ENCODE measurements around the gene ARHGEF33. TPM values are rescaled to one million over a fixed set of nuclear protein-coding genes. Genes with fewer than 3 reads are reported as not detected.
A peak's percentile ranks its signal among the peaks of the same experiment; 100 is the strongest.

The ARHGEF33 gene
- total and polyA plus RNA-seq, 2 of the 8 experiments (the other 6 are each of a cell fraction or from before 2014, with no cell fraction given), result 0.09 to 0.95 TPM

DNA sequence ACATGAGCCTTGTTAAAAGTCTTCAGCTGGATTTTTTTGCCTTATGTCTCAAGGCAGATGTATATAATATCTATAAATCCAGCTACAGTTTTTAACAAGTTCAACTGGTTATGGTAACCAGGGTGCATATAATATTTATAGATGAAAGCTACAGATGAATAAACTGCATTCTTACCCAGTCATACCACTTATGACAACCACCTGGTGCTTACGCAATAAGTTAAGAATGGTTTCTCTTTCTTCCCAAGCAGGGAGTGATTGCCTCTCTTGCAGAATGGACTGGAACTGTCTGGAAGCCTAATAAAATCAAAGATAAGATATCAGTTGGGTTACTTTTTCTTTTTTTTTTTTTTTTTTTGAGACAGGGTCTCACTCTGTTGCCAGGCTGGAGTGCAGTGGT lies 33.5 kb upstream of the ARHGEF33 start:
- CTCF ChIA-PET (ENCODE audit: partially characterized antibody), result interaction anchor here (0.9 kb wide), 1 partner anchor 13 kb away, joined by 3 read pairs; no protein-coding TSS in a partner anchor

More for the DNA sequence above, 33.5 kb upstream of the ARHGEF33 start:
- FAIRE-seq (no peak), DNase-seq (ENCODE audit: low read depth in 1 of 2, low spot score in 2 of 2) (no peak)
- H4K20me1 ChIP-seq (replicated peaks in 1 of 2; ENCODE audit: control insufficient read depth in 1 of 2, insufficient read depth in 2 of 2, low read length in 2 of 2), result peaks cover 0 to 1% of the 10 kb centered on the region in 2 experiments
- TF ChIP-seq CEBPB (IDR thresholded peaks at IDR 0.05; ENCODE audit: low read depth, low read length) (peak; percentile 70; the same call in 1 of the 2 replicates), GABPA (IDR thresholded peaks at IDR 0.05; ENCODE audit: borderline replicate concordance, insufficient read depth, low read length) (no peak)
- H3K18ac ChIP-seq (ENCODE audit: extremely low read depth, low read length), result no peak overlapping the region
- no peak overlapping the region for H3K9ac ChIP-seq (replicated peaks in 1 of 4; ENCODE audit: extremely low read depth in 1 of 4, low read depth in 3 of 4, low read length in 3 of 4)
- no peak overlapping the region for H2BK15ac ChIP-seq (ENCODE audit: low read length)
- no peak overlapping the region for H3K27ac ChIP-seq (ENCODE audit: low read depth, low read length)
- H2AK5ac ChIP-seq (ENCODE audit: low read depth, low read length), result no peak overlapping the region
- H3K4me2 ChIP-seq (ENCODE audit: insufficient read depth in 1 of 2, low read depth in 2 of 2, low read length in 2 of 2), result no peak overlapping the region
- H4K8ac ChIP-seq (ENCODE audit: extremely low read depth, insufficient read depth, low read length), result no peak overlapping the region
- no peaks in the 10 kb centered on the region for H3K27me3 ChIP-seq (replicated peaks in 1 of 4; ENCODE audit: control insufficient read depth in 3 of 4, extremely low read depth in 1 of 4, insufficient read depth in 3 of 4, low read length in 3 of 4)
- POLR2A ChIA-PET (ENCODE audit: partially characterized antibody), result interaction anchor here (0.6 to 0.8 kb wide), 2 partner anchors 12 to 109 kb away, joined by 3 read pairs; no protein-coding TSS in a partner anchor
- H4K5ac ChIP-seq (ENCODE audit: insufficient read length, low read depth, low read length), result no peak overlapping the region
- no peak overlapping the region for H2BK12ac ChIP-seq (ENCODE audit: low read depth, low read length)
- H2BK5ac ChIP-seq (ENCODE audit: low read depth, low read length), result no peak overlapping the region
- no peak overlapping the region for H2BK120ac ChIP-seq (replicated peaks; ENCODE audit: low read depth, low read length)
- H3K4me1 ChIP-seq (replicated peaks in 1 of 4; ENCODE audit: control insufficient read depth in 3 of 4, insufficient read depth in 4 of 4, low read length in 3 of 4), result no peaks in the 10 kb centered on the region
- no peaks in the 10 kb centered on the region for H3K9me3 ChIP-seq (ENCODE audit: insufficient read depth in 2 of 2, low read depth in 1 of 2, low read length in 1 of 2)
- 94% methylated on average over 1 of the region's 1 CpG; no CpG with 5 or more reads in 1 of the 2 experiments for WGBS, 2 experiments (ENCODE audit: extremely low coverage in 1 of 2, insufficient coverage in 1 of 2, insufficient read length in 1 of 2, insufficient replicate concordance in 2 of 2, low coverage in 1 of 2, low lambda C conversion rate in 2 of 2, missing lambda C conversion rate in 1 of 2)
- no peak overlapping the region for H3K56ac ChIP-seq (replicated peaks; ENCODE audit: insufficient read length, low read depth, low read length)
- H2AFZ ChIP-seq (ENCODE audit: low read length), result no peak overlapping the region
- no peak overlapping the region for H3K14ac ChIP-seq (ENCODE audit: insufficient read length)
- H3K23me2 ChIP-seq (ENCODE audit: low read depth, low read length), result no peaks in the 10 kb centered on the region
- no peaks in the 10 kb centered on the region for H3K79me2 ChIP-seq (ENCODE audit: control insufficient read depth in 1 of 2, insufficient read depth in 2 of 2, low read length in 2 of 2)
- H3K79me1 ChIP-seq (ENCODE audit: low read depth, low read length), result no peaks in the 10 kb centered on the region
- H3K23ac ChIP-seq (ENCODE audit: insufficient read length), result no peak overlapping the region
- no peak overlapping the region for H2BK20ac ChIP-seq (ENCODE audit: low read length)
- H3K4ac ChIP-seq (replicated peaks; ENCODE audit: insufficient read length, low read depth, low read length), result no peak overlapping the region
- H4K91ac ChIP-seq (replicated peaks; ENCODE audit: insufficient read length, low read length), result no peak overlapping the region
- peaks cover 12 to 44% (median 34%) of the 10 kb centered on the region in 4 experiments for H3K36me3 ChIP-seq (ENCODE audit: control insufficient read depth in 2 of 4, insufficient read depth in 4 of 4, low read length in 3 of 4)
- no peak overlapping the region for H3K4me3 ChIP-seq (ENCODE audit: extremely low read depth in 1 of 4, insufficient read depth in 2 of 4, low read depth in 3 of 4, low read length in 4 of 4)
